GM19099 (cell line): Measurements from ENCODE around the gene SCN1A.

Source experiments
- POLR2A ChIP-seq: IDR thresholded peaks from 3 replicates; pipeline ENCODE4 v1.6.1; 2011; ENCODE audit warnings: low read depth; ENCODE audit not compliant: insufficient read length; ENCODE audit errors: extremely low read depth

SCN1A gene

GRCh38 chr2:166127217-166128155 is at the start of gene SCN1A:
TSS of gene SCN1A (minus strand) at chr2:166128020. CDS start at chr2:166073621, 54,399 bp downstream.
- TF ChIP-seq POLR2A = no peak

DNA sequence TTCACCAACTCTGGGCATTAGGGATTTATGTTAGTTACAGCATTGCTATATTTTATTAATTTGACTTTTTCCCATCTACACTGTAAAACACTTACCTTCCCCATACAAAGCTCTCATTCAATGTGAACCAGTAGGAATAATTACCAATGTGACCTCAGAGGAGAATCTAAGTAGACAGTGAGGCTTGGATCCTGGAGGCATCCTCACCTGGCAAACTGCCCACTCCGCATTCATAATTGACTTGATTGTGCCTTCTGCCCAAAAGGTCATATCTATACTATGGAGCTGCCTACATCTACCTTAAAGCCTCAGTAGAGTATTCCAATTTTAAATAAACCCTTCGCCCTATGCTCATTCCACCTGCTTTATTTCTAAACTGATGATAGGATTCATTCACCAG is 45.4 kb upstream of the SCN1A start:
- no peak for TF ChIP-seq POLR2A

GRCh38 chr2:166171216-166171615 is 43.4 kb upstream of the SCN1A start:
- TF ChIP-seq POLR2A = no peak

DNA sequence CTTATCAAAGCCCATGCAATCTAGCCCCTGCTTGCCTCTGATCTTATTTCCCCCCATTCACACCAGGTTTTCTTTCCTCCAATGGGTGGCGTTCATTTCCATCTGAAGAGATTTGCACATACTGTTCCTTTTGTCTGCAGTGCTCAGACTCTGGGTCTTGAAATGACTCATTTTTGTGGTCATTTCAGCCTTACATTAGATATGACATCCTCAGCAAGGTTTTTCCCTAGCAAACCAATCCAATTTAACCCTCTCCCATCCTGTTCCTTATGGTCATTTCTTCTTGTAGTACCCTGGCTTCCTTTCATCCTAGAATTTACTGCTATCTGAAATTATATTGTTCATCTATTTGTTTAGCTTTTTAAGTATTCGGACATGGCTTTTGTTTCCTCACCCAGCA is 42.5 kb upstream of the SCN1A start:
- TF ChIP-seq POLR2A = no peak

DNA sequence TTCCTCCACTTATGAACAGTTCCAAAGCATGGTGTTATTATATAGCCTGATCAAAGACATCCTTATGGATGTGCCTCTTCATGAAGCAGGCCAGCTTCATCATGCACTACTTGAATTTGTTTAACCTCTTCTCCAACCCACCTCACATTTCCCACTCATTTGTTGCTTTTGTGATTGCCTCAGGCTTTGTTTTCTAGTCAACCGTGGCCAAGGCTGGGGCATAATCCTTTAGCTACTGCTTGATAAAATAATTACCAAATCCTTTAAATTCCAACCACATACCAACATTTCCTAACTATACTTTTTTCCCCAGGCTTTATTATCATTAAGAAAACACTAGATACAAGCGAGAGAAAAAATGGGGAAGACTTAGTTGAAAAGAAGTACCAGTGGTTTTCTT is 39.6 kb upstream of the SCN1A start:
- TF ChIP-seq POLR2A = no peak

GRCh38 chr2:166163775-166164174 is 36.0 kb upstream of the SCN1A start:
- no peak for TF ChIP-seq POLR2A

DNA sequence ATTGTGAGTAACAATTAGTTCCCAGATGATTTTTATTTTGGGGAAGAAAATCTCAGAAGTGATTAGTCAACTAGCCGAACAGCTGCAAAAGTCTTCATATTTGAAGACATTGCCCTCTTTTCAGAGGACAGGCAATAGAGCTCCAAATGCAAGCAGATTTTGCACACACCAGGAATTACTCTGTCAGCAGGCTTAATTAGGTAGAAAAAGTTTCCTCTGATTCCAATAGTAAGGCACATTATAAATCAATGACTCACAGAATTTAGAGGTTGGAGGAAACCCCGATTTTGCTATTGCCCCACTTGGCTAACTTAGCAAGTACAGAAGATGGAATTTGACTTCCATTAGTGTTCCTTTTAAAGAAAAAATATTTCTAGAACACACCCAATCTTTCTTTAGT is 30.7 kb upstream of the SCN1A start:
- TF ChIP-seq POLR2A = no peak

GRCh38 chr2:166157578-166157977 is 29.8 kb upstream of the SCN1A start:
- TF ChIP-seq POLR2A = no peak

DNA sequence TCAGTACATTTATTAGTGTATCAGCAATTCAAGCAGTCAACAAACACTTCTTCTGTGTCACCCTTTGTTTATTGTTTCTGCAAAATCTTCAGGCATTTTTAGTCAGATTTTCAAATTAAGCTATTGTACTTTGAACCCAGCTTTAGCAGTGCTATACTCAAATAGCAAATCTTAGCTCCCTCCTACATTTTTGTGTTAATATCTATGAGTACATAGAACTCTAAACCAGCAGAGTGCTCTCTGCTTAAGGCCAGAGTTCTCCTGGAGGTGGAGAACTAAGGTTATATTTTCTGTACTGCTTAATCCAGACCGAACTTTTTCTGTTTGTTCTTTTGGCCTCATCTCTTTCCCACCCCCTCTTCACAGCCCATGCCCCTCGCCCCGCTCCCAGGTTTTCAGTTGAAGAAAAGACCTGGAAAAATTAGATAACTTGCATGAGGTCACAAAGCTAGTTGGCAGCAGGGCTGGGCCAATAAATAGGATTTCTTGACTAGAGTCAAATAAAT is 29.2 kb upstream of the SCN1A start:
- no peak for TF ChIP-seq POLR2A

DNA sequence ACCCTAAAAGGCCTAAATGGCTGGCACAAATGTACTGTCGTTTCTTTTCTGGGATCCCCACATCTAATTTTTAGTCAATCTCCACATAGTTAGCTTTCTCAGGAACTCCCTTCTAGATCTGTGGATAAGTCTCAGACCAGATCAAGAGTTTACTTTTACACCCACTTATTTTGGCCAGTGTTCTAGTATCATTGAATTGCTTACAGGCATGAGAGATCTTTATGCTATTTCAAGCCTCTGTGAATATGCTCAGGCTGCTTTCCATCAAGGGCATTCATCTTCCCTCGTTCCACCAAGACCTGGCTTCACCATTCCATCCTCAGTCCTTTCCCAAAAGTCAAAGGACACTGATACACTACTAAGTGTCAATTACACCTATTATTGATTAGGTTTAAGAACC is 27.8 kb upstream of the SCN1A start:
- no peak for TF ChIP-seq POLR2A

- TF ChIP-seq POLR2A = no peak
Measured at GRCh38 chr2:166154685-166155338, 27.0 kb upstream of the SCN1A start.

GRCh38 chr2:166152064-166152463 is 24.2 kb upstream of the SCN1A start:
- no peak for TF ChIP-seq POLR2A

DNA sequence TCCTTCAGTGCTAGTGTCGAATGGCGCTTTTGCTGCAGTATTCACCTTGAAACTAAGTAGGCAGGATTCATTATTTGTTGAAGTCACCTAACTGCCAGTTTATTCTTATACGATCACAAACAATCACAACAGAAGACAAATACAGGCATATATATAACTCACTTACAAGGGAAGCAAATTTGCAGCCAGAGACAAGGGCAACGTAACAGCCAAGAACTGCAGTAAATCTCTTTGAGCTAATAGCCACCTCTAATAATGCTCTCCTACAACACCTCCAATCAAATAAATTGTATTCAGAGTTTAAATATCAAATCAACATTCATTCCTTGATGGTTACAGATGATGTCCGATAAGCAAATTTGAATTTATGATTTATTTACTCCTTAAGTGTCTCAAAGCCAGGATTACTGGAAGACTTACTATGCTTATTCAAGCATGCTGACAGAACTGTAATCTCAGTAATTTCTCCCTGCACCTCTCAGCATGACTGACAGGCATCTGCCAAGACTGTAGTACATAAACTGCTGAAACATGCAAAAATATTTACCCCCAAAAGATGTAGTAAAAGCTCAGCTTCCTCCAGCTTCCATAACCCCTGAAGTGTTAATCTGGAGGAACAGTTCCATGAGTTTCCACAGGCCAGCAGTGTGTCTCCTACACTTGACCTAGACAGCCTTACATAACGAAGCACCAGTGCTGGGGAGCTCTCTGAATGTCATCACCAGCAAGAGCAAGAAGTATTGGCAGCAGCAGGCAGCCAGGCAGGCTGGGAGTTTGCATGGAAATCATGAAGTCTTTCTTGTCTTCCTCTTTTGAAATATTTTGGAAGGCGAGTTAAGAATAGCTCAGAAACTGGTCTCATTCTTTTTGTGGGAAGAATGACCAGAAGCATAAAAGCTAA is 20.9 kb upstream of the SCN1A start:
- TF ChIP-seq POLR2A = no peak

- TF ChIP-seq POLR2A = no peak
Measured at GRCh38 chr2:166147883-166148282, 20.1 kb upstream of the SCN1A start.

DNA sequence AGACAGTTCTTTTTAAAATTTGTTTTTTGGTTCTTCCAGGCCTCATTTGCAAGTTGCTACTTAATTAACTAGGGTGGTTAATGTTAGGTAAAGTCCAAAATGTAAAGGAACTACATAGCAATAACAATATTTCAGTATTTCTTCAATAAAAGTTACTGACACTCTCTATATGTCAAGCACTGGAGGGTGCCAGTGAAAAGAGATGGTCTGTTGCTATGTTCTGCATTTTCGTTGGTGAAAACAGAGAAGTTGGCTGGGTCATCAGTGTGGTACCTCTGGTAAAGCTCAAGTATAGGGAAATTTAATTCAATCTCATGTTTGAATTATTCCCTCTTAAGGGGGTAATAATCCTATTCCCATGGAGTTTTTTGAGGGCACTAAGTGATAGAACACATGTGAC is 16.3 kb upstream of the SCN1A start:
- no peak for TF ChIP-seq POLR2A

GRCh38 chr2:166140932-166141331 is 13.1 kb upstream of the SCN1A start:
- TF ChIP-seq POLR2A = no peak

DNA sequence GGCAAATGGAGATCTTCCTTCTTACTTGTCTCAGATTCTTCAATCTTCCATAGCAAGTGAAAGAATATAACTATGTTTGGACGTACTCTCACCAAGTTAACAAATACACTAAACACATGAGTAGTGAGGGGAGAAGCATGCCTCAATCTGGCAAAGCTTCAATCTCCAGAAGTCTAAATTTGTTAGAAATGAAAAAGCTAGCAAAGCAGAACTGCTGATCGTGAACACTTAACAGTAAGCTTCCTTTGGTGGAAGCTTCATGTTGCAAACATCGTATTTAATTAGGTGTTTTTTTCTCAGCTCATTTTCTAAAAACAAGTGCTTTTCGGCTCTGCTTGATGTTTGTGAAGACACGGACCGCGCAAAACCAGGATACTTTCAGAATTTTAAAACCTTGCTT is 12.7 kb upstream of the SCN1A start:
- TF ChIP-seq POLR2A = no peak
